ENCODE data around the gene TOP1. TPM values are rescaled to one million over a fixed set of nuclear protein-coding genes. Genes with fewer than 3 reads are reported as not detected.

The TOP1 gene
- total RNA-seq, 1 donor from 2014 or later: 84.6 TPM

GRCh38 chr20:41152108-41152757 is 123.6 kb downstream of the TOP1 start:
- Mint-ChIP-seq H3K4me3 (no peak overlapping the region), H3K27me3 (no peaks in the 10 kb centered on the region), H3K27ac (peak overlapping the region; percentile 12), H3K4me1 (ENCODE audit: unreplicated experiment) (peaks cover 60% of the 10 kb centered on the region), H3K9me3 (no peaks in the 10 kb centered on the region), H3K36me3 (peaks cover 13% of the 10 kb centered on the region)
- DNase-seq (ENCODE audit: extremely low spot score, unreplicated experiment): no peak
- TF ChIP-seq CTCF (conservative IDR thresholded peaks at IDR 0.05): no peak

- no peaks in the 10 kb centered on the region for H3K27me3 Mint-ChIP-seq
- H3K36me3 Mint-ChIP-seq: peaks cover 13% of the 10 kb centered on the region
- H3K9me3 Mint-ChIP-seq: no peaks in the 10 kb centered on the region
- no peak overlapping the region for H3K4me3 Mint-ChIP-seq
- H3K27ac Mint-ChIP-seq: no peak overlapping the region
- no peak for DNase-seq (ENCODE audit: extremely low spot score, unreplicated experiment)
- no peak for TF ChIP-seq CTCF (conservative IDR thresholded peaks at IDR 0.05)
- peaks cover 69% of the 10 kb centered on the region for H3K4me1 Mint-ChIP-seq (ENCODE audit: unreplicated experiment)
These were observed 126.0 kb downstream of the TOP1 start for GRCh38 chr20:41154436-41155176.

- no peak for TF ChIP-seq CTCF (conservative IDR thresholded peaks at IDR 0.05)
- H3K36me3 Mint-ChIP-seq: peaks cover 19% of the 10 kb centered on the region
- no peaks in the 10 kb centered on the region for H3K27me3 Mint-ChIP-seq
- DNase-seq (ENCODE audit: extremely low spot score, unreplicated experiment): no peak
- no peaks in the 10 kb centered on the region for H3K9me3 Mint-ChIP-seq
- no peak overlapping the region for H3K4me3 Mint-ChIP-seq
- peaks cover 71% of the 10 kb centered on the region for H3K4me1 Mint-ChIP-seq (ENCODE audit: unreplicated experiment)
- H3K27ac Mint-ChIP-seq: no peak overlapping the region
These were observed 126.6 kb downstream of the TOP1 start for GRCh38 chr20:41155261-41155660.

GRCh38 chr20:41158082-41158625 is 129.5 kb downstream of the TOP1 start:
- Mint-ChIP-seq H3K27me3 (no peaks in the 10 kb centered on the region), H3K27ac (peak overlapping the region; percentile 80), H3K36me3 (peaks cover 24% of the 10 kb centered on the region), H3K4me3 (no peak overlapping the region), H3K4me1 (ENCODE audit: unreplicated experiment) (peaks cover 57% of the 10 kb centered on the region), H3K9me3 (no peaks in the 10 kb centered on the region)
- no peak for TF ChIP-seq CTCF (conservative IDR thresholded peaks at IDR 0.05)
- DNase-seq (ENCODE audit: extremely low spot score, unreplicated experiment): no peak

- Mint-ChIP-seq H3K4me3 (no peak overlapping the region), H3K27ac (peak overlapping the region; percentile 10), H3K36me3 (peaks cover 33% of the 10 kb centered on the region), H3K27me3 (no peaks in the 10 kb centered on the region), H3K9me3 (no peaks in the 10 kb centered on the region), H3K4me1 (ENCODE audit: unreplicated experiment) (peaks cover 48% of the 10 kb centered on the region)
- DNase-seq (ENCODE audit: extremely low spot score, unreplicated experiment): no peak
- TF ChIP-seq CTCF (conservative IDR thresholded peaks at IDR 0.05): no peak
These were observed 130.9 kb downstream of the TOP1 start for GRCh38 chr20:41159547-41159946.

Data from type B pancreatic cell (in vitro differentiated cells).